ENCODE data around the gene C1QL1.

C1QL1 gene

DNA sequence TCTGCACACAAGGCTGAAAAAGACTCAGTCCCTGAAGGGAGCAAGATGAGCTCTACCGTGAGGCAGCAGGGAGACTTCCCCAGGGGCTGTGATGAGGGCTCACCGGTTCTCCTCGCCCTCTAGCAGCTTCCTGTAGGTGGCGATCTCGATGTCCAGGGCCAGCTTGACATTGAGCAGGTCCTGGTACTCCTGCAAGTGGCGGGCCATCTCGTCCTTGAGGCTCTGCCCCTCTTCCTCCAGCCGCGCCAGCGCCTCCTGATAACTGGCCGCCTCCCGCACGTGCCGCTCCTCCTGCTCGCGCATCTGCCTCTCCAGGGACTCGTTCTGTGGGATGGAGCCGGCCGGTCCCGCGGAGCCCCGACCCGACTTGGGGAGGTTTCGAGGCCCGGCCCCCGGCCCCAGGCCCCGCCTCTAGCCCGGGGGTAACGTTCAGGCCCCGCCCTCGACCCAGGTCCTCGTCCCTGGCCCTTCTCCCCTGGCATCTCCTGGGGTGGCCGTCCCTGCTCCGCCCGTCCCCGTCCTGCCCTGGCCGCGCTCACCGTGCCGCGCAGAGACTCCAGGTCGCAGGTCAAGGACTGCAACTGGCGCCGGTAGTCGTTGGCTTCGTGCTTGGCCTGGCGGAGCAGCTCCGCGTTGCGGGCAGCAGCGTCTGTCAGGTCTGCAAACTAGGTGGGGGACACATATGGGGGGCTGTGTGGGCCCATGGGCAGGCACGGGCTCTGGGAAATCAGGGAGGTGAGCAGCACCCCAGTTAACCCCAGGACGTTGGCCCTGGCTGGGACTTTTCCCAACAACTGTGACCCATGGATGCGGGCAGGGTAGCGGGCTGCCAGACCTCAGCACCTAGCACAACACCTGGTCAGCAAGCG, 56.7 kb downstream of the C1QL1 start:
- DNase-seq, result peak; percentile 58 to 62

DNA sequence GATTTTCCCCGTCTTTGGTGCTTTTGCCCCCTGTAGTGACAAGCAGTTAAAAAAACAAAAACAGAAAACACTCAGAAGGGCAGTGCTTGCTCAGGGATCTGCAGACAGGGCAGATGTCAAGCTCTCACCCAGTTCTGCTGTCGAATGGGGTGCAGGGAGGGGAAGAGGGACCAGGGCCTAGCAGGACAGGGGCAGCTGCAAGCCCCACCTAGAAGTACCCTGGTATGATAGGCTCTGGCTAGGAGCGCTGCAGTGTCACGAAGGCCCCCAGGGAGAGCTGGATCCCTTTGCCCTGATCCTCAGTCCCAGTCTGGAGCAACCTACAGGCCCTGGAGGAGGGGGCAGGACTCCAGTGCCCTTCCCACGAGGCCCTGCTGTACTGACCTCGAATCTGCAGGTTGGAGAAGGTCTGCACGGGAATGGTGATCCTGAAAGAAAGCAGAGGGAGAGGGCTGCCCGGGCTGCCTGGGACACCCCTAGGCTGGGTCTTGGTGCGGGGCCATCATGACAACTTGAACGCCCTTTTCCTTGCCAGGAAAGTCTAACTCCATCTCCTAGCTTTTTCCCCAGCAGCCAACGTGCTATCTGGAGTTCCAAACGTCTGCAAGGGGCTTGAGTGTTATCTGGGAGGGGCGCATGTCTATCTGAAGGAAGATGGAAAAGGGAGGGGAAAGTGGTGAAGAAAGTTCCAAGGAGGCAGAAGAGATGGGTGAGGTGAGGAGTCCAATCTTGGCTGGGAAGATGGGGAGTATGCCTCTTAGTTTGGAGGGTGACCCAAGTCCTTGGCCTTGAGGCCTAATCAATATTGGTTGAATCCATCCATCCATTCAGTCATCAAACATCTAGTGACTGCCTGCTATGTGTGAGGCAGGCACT, 57.6 kb downstream of the C1QL1 start:
- no peak for DNase-seq

All from CD4-positive, alpha-beta T cell treated with Interleukin-1 beta for 1 hour (primary cell).